GM11168 (cell line): ENCODE data around the gene ABHD5.

Experiments used
- in situ Hi-C: fragments of 300-500 bp; cut with MboI; formaldehyde crosslinking; loops from one replicate; pipeline ENCODE4 v1.12.0; 2022; ENCODE audit warnings: low sequenced_read_pairs; ENCODE audit not compliant: unreplicated experiment

The ABHD5 gene

GRCh38 chr3:43709022-43709421, 18.3 kb downstream of the ABHD5 start:
- in situ Hi-C loops = no loop called here

DNA sequence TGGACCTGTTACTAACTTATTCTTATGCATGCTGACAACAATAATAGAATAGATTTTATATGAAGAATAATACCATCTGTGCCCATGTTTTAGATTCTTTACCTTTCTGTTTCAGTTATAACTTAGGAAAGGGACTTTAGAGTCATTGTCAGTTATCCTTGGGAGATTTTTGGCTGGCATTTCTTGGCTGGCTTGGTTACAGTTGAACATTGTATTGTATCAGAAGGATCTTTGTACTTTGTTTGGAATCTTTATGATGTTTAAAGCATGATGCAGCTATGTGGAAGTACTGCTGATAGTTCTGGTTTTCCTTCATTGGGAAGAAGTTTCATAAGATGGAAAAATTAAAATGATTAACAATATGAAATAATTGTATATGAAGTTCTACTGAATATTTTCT, 19.9 kb downstream of the ABHD5 start:
- in situ Hi-C loops = no loop called here

GRCh38 chr3:43718296-43718695, 27.6 kb downstream of the ABHD5 start:
- in situ Hi-C loops = no loop called here

- in situ Hi-C loops = no loop called here
Measured at GRCh38 chr3:43723121-43723734, 32.5 kb downstream of the ABHD5 start.

GRCh38 chr3:43726521-43726920, 35.8 kb downstream of the ABHD5 start:
- in situ Hi-C loops = no loop called here

DNA sequence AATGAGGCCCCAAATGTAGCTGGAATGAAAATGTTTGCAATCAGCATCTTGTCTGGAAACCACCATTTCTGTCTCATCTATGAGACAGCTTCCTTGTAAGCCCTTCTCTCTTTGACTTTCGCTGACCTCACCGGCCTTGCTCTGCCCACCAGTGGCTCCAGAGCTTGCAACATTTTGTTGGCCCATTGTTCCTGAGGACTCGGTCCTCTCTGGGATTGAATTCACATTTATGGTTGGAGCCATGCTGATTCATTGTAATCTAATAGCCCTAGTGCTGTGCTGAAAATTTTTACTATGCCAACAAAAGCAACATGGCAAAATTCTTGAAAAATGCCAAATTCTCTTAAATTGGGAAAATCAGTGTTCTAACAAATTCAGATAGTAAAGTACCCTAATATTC, 37.2 kb downstream of the ABHD5 start:
- in situ Hi-C loops = no loop called here

DNA sequence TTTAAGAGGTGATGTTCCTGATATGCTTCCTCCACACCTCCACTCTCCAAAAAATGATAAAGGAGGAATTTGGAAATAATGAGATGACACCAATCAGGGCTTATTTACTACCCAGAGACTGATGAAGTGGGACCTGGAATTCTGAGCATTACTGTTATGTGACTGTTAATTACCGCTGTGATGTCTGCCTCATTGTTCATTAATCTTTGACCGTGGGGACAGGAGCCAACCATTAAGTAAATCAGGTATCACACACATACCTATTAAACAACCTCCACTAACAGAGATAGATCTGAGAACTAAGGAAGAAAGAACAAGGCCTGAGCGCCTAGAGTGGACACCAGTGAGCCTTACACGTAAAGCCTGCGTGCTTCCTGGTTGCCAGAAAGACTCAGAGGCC, 37.7 kb downstream of the ABHD5 start:
- in situ Hi-C loops = no loop called here

- in situ Hi-C loops = no loop called here
Measured at GRCh38 chr3:43728947-43729346, 38.2 kb downstream of the ABHD5 start.

- in situ Hi-C loops = no loop called here
Measured at GRCh38 chr3:43729707-43730414, 39.1 kb downstream of the ABHD5 start.

GRCh38 chr3:43732747-43733425, 42.1 kb downstream of the ABHD5 start:
- in situ Hi-C loops = no loop called here

DNA sequence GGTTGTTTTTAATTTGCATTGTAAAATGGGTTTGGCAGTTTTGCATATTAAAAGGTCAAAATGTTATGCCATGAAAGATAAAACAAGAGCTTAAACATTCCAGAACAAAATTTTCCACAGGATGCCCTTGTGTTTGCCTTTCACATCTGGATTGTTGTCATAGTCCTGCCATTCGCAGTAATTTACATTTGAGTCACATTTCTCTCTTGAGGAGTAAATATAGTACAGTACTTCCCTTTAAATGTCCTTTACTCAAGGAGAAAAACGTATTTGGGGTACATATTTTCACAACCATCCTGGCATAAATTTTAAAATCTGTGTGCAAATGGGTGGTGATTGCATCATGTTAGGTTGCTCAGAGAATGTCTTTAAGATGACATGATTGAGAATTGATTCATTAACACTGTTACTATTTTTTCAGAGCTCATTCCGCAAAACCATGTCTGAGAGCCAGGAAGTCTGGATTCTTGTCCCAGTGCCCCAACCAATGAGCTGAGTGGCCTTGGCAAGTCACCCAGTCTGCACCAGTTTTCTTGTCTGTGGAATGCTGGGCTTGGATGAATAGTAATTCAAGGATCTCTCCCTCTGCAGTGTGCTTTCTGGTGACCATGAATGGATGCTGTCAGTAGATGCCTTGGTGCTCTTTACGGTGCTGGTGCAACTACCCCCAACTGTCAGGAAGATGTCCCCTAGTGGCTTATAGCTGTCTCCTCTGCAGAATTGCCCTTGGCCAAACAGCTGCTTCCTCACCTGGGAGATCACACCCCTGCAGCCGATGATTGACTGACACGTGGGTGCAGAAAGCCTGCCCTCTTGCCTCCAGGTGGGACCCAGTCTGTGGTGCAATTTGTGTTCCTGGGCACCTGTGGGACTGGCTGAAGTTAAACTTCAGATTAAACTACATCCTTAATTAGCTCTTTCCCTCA, 43.0 kb downstream of the ABHD5 start:
- in situ Hi-C loops = no loop called here

DNA sequence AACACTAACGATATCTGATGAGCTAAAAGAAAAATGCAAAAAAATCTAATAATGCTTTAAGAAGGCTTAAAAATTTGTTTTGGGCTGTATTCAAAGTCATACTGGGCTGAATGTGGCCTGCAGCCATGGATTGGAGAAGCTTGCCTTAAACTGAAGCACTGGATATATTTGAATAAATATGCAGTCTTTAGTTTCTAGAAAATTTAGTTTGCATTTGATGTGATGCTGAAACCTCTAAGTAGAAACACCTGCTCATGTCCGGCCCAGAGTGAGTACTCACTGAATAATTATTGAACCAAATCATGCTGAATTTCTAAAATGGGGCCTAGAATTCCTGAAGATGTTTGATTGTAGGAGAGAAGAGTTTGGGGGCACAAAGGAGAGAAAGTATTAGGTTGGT, 43.9 kb downstream of the ABHD5 start:
- in situ Hi-C loops = no loop called here

- in situ Hi-C loops = no loop called here
Measured at GRCh38 chr3:43735618-43736017, 44.9 kb downstream of the ABHD5 start.

- in situ Hi-C loops = no loop called here
Measured at GRCh38 chr3:43736558-43737440, 46.1 kb downstream of the ABHD5 start.

DNA sequence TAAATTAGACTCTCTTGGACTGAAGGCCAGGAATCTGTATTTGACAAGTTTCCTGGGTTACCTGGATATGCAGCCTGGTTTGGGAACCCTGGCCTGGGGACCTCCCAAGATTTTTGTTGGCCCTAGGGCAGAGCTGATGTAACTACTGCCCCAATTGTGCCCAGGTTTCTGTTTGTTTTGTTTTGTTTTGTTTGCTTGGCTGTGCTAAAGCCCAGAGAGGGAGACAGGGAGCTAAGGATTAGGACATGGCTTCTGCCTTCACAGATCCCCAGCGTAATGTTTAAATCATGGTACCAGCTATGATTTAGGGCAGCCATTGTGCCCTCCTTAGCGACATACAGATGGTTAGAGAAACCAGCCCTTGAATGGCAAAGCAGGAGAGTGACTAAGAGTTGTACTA, 47.6 kb downstream of the ABHD5 start:
- in situ Hi-C loops = no loop called here

- in situ Hi-C loops = no loop called here
Measured at GRCh38 chr3:43742920-43743319, 52.2 kb downstream of the ABHD5 start.

DNA sequence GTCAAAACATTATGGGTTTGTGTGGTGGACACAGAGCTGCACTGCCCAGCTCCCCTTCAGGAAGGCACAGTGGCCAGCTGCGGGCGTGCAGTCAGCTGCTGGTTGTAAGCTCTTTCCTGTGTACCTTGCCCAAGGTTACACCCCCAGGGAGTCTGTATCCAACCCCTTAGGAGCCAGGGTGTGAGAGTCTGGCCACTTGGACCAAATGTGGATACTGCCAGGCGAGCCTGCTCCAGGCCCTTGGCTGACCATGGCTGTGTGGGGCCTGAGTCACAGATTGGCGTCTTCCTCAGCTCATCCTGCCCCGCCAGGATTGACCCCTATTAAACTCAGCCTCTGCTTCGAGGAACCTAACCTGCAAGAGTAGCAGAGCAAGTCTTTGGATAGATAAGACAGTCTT, 56.9 kb downstream of the ABHD5 start:
- in situ Hi-C loops = no loop called here

DNA sequence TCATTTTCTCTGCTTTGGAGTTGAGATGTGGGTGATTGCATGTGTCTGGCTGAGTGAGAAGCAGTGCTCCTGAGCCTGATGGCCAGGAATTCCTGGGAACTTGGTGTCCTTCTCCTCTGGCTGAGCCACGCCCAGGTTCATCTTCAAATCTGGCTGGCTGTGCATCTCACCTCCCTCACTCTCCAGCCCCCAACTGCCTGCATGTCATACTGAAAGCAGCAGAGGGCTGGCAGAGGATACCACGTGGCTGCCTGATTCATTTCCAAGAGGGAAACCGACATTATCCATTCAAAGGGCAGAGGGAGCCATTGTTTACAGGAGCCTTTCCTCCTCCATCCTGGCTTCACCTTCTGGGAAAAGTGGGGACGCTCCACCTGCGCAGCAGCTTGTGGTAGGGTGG, 57.4 kb downstream of the ABHD5 start:
- in situ Hi-C loops = no loop called here

GRCh38 chr3:43748645-43749044, 57.9 kb downstream of the ABHD5 start:
- in situ Hi-C loops = no loop called here

- in situ Hi-C loops = no loop called here
Measured at GRCh38 chr3:43752905-43753304, 62.2 kb downstream of the ABHD5 start.
